ENCODE measurements around the gene SYCE1L.

DNA sequence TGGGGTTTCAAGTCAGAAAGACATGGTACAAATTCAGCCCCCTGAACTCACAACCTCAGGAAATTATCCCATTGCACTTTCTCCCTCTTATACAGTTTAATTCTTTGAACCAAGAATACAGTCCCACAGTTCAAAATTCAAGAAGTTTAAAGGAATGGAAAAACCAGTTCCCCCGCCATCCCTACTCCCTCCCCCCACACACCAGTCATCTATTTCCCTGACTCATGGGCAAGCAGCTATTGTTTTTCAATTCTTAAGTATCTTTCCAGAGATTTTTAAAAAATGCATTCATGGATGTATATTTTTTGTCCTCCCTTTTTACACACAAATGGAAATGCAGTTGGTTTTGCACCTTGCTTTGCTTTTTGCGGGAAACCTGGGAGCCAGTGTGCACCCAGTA lies 7.3 kb downstream of the SYCE1L start:
- TF ChIP-seq, protein P1, sequence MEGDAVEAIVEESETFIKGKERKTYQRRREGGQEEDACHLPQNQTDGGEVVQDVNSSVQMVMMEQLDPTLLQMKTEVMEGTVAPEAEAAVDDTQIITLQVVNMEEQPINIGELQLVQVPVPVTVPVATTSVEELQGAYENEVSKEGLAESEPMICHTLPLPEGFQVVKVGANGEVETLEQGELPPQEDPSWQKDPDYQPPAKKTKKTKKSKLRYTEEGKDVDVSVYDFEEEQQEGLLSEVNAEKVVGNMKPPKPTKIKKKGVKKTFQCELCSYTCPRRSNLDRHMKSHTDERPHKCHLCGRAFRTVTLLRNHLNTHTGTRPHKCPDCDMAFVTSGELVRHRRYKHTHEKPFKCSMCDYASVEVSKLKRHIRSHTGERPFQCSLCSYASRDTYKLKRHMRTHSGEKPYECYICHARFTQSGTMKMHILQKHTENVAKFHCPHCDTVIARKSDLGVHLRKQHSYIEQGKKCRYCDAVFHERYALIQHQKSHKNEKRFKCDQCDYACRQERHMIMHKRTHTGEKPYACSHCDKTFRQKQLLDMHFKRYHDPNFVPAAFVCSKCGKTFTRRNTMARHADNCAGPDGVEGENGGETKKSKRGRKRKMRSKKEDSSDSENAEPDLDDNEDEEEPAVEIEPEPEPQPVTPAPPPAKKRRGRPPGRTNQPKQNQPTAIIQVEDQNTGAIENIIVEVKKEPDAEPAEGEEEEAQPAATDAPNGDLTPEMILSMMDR (IDR thresholded peaks at IDR 0.05): no peak
- no peak for TF ChIP-seq POLR2A (IDR thresholded peaks at IDR 0.05)
